Urinary bladder (tissue), 4 donors: ENCODE measurements around the gene FOXS1. TPM values are rescaled to one million over a fixed set of nuclear protein-coding genes. Genes with fewer than 3 reads are reported as not detected.
A peak's percentile ranks its signal among the peaks of the same experiment; 100 is the strongest.
"Not testable (repeated sequence)": the region's sequence is repeated elsewhere in the genome, so short reads cannot be mapped to it uniquely, and the experiment has no call there.

Experiments
- DNase-seq: peaks from one replicate; pipeline ENCODE4 v3.0.0-alpha.2; 2015; ENCODE audit errors: extremely low spot score
- H3K27ac ChIP-seq: one replicate; pipeline ENCODE4 v1.5.1; 2013; ENCODE audit warnings: low read depth, mild to moderate bottlenecking, moderate library complexity
- H3K36me3 ChIP-seq: one replicate; pipeline ENCODE4 v1.6.1; 2013; ENCODE audit warnings: mild to moderate bottlenecking, moderate library complexity; ENCODE audit not compliant: insufficient read depth
- H3K4me1 ChIP-seq: one replicate; pipeline ENCODE4 v1.6.1; 2013; ENCODE audit warnings: mild to moderate bottlenecking, moderate library complexity; ENCODE audit not compliant: insufficient read depth
- H3K4me3 ChIP-seq: one replicate; pipeline ENCODE4 v1.5.1; 2013; ENCODE audit warnings: low read depth, low read length
- WGBS: extraction: QIAGEN DNeasy Blood & Tissue Kit; methylation state at CpG from one replicate; pipeline ENCODE4 v1.1.7; 2013; 5-methylcytosine and 5-hydroxymethylcytosine counted together
- polyA plus RNA-seq: library from polyadenylated mRNA; stranded (reverse); fragments of 200-250 nt; gene quantifications from one replicate; pipeline ENCODE4 v1.2.3, GENCODE V29; 2013
- total RNA-seq: library from RNA; depleted of rRNA; stranded (reverse); fragments of >200 nt; gene quantifications from one replicate; pipeline ENCODE4 v1.2.3, GENCODE V29; 2014
- donor health status: healthy with polysubstance abuse.
- donor health status: healthy.

The FOXS1 gene
- total and polyA plus RNA-seq, 2 donors: 1.7 to 4.7 TPM

DNA sequence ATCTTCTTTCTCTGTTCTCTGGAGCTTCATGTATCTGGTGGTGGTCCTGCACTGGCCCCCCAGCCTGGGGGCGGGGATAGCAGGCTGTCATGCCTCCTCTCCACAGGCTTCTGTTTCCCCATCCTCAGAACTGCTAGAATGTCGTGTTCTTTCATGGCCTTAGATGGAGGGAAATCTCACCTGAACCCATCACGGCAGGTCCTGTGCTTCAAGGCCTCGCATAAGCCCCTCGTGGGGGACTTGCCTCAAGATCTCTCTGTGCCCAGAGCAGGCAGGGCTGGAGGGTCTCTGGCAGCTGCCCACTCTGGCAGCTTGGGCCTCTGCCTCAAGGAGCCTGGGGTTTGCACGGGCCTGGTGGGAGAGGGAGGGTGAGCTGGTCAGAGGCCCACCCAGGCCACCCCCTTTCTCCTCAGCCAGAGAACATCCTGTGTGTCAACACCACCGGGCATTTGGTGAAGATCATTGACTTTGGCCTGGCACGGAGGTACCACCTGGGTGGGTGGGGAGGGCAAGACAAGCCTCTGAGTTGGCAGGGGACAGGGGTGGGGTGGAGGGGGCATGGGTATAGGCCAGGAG lies 14.9 kb downstream of the FOXS1 start:
- DNase-seq: no peak
- H3K4me3 ChIP-seq: no peak overlapping the region
- 84% methylated on average over 8 of the region's 8 CpGs for WGBS
- H3K36me3 ChIP-seq: no peaks in the 10 kb centered on the region
- H3K27ac ChIP-seq: no peak overlapping the region
- no peaks in the 10 kb centered on the region for H3K4me1 ChIP-seq

DNA sequence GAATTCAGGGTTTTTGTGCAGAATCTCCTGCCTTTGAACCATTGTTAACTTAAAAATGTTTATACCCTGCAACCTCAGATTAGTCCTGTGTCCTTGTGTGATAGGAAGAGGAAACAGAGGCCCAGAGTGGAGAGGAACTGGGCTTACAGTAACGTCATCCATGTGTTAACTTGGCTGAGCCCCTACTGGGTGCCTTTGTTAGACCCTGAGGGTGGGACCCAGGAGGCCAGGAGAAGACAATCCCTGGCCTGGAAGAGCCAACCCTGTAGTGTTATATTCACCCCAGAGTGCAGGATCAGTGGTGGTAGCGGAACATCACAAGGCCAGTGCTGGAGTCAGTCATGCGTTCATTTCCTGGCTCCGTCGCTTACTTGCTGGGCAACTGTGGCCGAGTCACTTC lies 15.7 kb downstream of the FOXS1 start:
- no peak overlapping the region for H3K4me3 ChIP-seq
- DNase-seq: no peak
- H3K36me3 ChIP-seq: no peaks in the 10 kb centered on the region
- H3K27ac ChIP-seq: no peak overlapping the region
- H3K4me1 ChIP-seq: no peaks in the 10 kb centered on the region
- 84% methylated on average over 6 of the region's 6 CpGs for WGBS

DNA sequence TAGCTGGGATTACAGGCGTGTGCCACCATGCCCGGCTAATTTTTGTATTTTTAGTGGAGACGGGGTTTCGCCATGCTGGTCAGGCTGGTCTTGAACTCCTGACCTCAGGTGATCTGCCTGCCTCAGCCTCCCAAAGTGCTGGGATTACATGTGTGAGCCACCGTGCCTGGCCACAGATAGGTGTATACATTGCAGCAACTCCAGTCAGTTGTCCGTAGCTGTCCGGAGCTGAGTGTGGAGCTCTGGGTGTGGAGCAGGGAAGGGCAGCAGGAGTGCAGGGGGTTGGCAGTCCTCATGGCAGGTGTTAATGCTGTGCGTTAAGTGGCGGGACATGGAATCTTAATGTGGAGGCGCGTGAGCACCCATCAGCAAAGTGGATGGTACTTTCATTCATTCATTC lies 17.4 kb downstream of the FOXS1 start:
- not testable (repeated sequence) for H3K4me3 ChIP-seq, H3K4me1 ChIP-seq, H3K36me3 ChIP-seq, DNase-seq, H3K27ac ChIP-seq
- WGBS: 94% methylated on average over 11 of the region's 11 CpGs

DNA sequence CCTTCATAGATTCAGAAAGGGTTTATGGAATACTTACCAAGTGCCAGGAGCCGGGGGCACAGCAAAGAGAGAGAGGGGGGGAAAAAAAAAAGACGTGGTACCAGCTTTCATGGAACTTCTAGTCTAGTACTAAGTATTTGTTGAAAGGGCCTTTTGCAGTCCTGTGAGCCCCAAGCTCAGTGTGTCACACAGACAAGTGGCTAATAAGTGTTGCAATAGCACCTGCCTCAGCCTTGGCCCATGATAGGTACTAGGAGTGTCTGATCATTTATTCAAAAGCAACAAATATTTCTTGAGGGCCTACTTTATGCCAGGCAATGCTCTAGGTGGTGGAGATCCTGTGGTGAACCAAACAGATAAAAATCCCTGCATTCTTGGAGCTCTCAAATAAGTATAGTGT lies 18.3 kb downstream of the FOXS1 start:
- Histone ChIP-seq H3K36me3 (no peaks in the 10 kb centered on the region), H3K4me3 (no peak overlapping the region), H3K4me1 (no peaks in the 10 kb centered on the region), H3K27ac (no peak overlapping the region)
- no peak for DNase-seq
- 78% methylated on average over 2 of the region's 2 CpGs for WGBS

DNA sequence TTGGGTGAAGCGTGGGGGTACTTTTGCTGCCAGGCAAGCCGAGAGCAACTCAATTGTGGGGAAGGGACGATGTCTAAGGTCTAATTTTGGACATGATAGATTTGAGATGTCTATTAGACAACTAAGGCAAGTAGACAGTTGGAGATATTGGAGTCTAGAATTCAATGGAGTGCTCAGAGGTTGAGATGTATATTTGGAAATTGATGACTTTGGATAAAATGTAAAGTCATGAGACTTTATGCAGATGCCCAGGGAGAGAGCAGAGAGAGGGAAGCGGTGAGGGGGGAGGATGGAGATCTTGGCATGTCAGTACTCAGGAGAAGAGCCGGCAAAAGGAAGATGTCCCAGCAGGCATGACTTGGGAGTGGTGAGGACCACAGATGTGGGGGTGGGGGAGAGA lies 19.3 kb downstream of the FOXS1 start:
- 85% methylated on average over 5 of the region's 5 CpGs for WGBS
- Histone ChIP-seq H3K36me3 (no peaks in the 10 kb centered on the region), H3K4me1 (no peaks in the 10 kb centered on the region), H3K27ac (no peak overlapping the region), H3K4me3 (no peak overlapping the region)
- DNase-seq: no peak

DNA sequence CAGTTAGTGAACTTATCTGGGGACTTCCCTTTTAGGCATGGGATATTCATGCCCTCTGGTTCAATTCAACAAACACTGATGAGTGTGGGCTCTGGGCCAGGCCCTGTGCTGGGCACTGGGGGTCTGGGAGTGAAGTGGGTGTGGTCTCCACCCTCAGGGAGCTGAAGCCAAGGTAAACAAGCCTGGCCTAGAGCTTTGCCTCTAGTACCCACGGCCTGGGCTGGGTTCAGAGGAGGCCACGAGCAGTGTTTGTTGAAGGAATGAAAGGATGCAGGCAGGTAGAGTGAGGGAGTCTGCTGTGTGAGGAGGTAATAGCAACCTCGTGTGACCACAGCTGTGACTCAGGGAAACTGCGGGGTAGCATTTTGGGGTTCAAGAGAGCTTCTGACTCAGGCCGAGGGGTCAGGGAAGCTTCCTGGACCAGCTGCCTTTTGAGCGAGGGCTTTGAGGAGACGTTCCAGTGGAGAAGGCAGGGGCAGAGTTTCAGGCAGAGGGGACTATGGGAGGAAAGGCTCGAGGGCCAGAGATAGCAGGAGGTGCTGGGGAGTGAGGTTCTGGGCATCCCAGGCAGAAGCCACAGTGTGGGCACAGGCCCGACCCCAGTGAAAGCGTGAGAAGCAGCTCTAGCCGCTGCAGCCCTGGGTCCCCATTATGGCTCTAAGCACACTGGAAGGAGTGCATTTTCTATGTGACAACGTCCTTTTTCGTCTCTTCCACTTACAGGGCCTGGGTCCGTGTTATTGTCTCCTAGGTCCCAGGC lies 20.7 kb downstream of the FOXS1 start:
- 81% methylated on average over 14 of the region's 14 CpGs for WGBS
- Histone ChIP-seq H3K36me3 (no peaks in the 10 kb centered on the region), H3K4me3 (no peak overlapping the region), H3K27ac (no peak overlapping the region), H3K4me1 (no peaks in the 10 kb centered on the region)
- DNase-seq: no peak

DNA sequence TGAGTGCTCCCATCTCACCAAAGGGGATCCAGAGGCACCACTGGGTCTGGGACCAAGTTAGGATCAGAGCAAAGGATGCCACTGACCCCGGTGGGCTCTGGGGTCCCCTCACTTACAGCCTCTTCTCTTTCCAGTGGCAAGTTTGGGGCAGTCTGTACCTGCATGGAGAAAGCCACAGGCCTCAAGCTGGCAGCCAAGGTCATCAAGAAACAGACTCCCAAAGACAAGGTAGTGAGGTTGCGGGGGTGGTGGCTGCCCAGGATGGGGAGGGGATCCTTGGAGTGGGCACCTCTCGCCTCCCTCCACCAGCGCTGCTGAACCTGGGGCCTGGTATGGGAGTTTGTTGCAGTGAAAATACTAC lies 21.3 kb downstream of the FOXS1 start:
- Histone ChIP-seq H3K4me1 (no peaks in the 10 kb centered on the region), H3K4me3 (no peak overlapping the region), H3K27ac (no peak overlapping the region), H3K36me3 (no peaks in the 10 kb centered on the region)
- DNase-seq: no peak
- WGBS: 92% methylated on average over 4 of the region's 4 CpGs

DNA sequence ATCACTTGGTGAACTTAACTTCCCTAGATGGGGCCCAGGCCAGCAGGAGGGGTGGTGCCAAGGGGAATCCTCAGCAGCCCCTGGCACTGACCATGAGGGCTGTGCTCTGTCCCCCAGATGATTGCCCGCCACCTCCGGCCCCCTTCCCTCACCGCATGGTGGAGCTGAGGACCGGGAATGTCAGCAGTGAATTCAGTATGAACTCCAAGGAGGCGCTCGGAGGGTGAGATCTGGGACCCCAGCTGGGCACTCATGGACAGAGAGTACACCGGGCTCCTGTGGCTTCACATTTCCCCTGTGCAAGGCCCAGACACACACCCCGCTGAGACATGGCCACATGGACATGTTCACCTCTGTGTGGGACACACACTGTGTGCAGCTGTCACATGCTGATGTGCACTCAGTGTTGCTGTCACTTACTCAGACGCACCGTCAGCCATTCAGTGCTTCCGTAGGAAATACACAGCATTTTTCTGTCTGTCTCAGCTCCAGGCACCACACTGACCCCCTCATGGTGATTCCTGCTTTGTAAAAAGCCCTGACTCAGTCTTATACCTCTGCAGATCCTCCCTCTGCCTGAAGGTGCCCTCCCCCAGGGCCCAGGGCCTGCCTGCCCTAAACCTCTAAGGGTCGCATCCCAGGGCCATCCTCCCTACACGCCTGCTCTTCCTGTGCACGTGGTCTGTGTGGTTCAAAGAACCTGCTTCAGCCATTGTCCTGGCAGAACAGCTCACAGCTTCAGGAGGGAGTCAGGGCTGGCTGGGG lies 21.9 kb downstream of the FOXS1 start:
- H3K4me1 ChIP-seq: no peaks in the 10 kb centered on the region
- 53% methylated on average over 14 of the region's 14 CpGs for WGBS
- H3K4me3 ChIP-seq: no peak overlapping the region
- no peak overlapping the region for H3K27ac ChIP-seq
- no peaks in the 10 kb centered on the region for H3K36me3 ChIP-seq
- no peak for DNase-seq

DNA sequence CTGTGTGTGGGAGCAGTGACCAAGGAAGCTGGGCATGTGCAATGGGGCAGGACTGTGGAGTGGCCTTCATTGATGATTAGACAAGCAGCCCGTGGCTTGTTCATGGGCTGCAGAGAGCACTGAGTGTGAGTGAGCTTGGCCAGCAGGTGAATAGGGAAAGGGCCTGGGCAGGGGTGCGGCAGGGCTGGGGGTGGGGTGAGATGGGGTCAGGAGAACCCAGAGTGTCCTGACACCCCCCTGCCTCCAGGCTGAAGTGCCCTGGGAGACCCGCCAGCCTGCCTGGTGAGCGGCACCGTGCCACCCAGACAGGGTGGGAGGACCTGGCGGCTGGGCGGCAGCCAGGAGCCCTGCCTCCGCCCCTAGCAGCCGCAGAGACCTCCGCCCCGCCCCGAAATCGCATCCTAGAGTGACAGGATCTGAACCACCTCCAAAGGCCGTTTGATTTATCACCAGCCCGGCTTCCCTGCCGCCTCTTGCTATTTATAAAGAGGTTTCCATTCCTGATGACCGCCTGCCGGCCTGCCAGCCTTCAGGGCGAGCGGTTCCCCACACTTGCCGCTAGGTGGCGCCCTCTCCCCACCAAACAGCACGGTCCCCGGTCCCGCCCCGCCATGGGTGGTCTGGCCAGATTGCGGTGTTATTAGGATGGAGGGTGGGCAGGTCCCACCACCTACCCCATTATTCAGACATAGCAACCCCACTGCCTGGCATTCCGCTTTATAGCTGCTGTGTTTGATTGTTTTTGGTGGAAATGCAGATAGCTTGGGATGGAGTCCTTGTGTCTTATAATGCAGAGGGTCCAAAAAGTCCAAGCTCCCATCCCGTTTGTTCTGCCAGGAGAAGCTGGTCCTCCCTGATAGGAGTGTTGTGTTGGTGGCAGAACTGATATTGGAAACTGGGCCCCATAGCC lies 22.7 kb downstream of the FOXS1 start:
- 4% methylated on average over 29 of the region's 29 CpGs for WGBS
- Histone ChIP-seq H3K27ac (no peak overlapping the region), H3K36me3 (no peaks in the 10 kb centered on the region), H3K4me3 (no peak overlapping the region), H3K4me1 (no peaks in the 10 kb centered on the region)
- peak; percentile 49 for DNase-seq

DNA sequence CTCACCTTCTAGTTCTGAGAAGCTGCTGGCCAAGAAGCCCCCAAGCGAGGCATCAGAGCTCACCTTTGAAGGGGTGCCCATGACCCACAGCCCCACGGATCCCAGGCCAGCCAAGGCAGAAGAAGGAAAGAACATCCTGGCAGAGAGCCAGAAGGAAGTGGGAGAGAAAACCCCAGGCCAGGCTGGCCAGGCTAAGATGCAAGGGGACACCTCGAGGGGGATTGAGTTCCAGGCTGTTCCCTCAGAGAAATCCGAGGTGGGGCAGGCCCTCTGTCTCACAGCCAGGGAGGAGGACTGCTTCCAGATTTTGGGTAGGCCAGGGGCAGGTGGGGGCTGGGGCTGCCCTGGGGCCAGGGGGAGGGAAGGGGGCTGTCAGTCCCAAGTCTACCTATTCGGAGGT lies 24.0 kb downstream of the FOXS1 start:
- H3K4me3 ChIP-seq: no peak overlapping the region
- no peak for DNase-seq
- H3K27ac ChIP-seq: no peak overlapping the region
- H3K36me3 ChIP-seq: no peaks in the 10 kb centered on the region
- WGBS: 60% methylated on average over 5 of the region's 5 CpGs
- no peaks in the 10 kb centered on the region for H3K4me1 ChIP-seq

DNA sequence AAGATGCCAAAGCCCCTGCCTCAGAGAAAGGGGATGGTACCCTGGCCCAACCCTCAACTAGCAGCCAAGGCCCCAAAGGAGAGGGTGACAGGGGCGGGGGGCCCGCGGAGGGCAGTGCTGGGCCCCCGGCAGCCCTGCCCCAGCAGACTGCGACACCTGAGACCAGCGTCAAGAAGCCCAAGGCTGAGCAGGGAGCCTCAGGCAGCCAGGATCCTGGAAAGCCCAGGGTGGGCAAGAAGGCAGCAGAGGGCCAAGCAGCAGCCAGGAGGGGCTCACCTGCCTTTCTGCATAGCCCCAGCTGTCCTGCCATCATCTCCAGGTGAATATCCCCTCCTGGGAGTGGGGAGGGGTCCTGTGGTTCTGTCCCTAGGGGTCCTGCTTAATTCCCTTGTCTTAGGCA lies 25.2 kb downstream of the FOXS1 start:
- no peak overlapping the region for H3K4me3 ChIP-seq
- no peaks in the 10 kb centered on the region for H3K4me1 ChIP-seq
- WGBS: 74% methylated on average over 6 of the region's 6 CpGs
- H3K27ac ChIP-seq: no peak overlapping the region
- no peaks in the 10 kb centered on the region for H3K36me3 ChIP-seq
- no peak for DNase-seq

DNA sequence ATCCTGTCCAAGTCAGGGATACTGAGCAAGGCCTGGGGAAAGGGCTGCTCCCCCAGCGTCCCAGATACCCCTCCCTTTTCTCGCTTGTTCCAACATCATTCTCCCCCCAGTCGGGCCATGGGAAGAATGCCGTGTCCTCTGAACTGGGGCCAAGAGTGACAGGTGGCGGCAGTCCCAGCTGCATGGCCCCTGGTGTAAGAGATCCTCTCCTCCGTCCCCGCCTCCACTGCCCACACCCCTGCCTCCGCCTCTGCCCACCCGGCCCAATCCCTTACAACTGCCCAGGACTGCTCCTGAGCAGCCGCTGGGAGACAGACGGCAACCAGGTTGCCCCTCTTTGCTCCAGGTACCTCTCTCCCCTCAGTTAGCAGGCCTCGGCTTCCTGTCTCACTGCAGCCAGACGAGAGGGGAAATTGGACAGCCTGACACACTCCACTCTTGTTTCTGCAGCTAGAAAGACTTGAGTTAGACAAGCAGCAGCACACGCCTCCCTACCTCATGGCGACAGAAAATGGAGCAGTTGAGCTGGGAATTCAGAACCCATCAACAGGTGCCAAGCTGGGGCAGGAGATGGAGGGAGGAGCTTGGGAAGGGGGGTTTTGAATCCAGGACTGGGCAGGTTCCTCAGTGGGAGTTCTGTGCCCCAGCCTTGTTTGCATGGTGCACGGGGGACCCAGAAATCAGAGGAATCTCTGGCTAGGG lies 26.2 kb downstream of the FOXS1 start, which contains the start of gene MYLK2:
Gene MYLK2 (plus strand): TSS at position 274 of the 702 bp plus-strand sequence. CDS start 225 bp downstream, at position 499.
- H3K4me1 ChIP-seq: no peaks in the 10 kb centered on the region
- 67% methylated on average over 16 of the region's 16 CpGs for WGBS
- no peak for DNase-seq

More for the DNA sequence above, 26.2 kb downstream of the FOXS1 start, which contains the start of gene MYLK2:
- Histone ChIP-seq H3K4me3 (no peak within 1 kb of the TSS), H3K27ac (no peak within 1 kb of the TSS), H3K36me3 (no peaks in the 10 kb centered on the region)
